HCT116 (cell line): ENCODE data around the gene EZH1. TPM values are rescaled to one million over a fixed set of nuclear protein-coding genes. Genes with fewer than 3 reads are reported as not detected.

Experiments
- ATAC-seq: fragments of 200-7000 bp; cut with Tn5 transposase; 2 replicates; pipeline ENCODE4 v1.9.1; 2020; ENCODE audit warnings: mild to moderate bottlenecking, moderate library complexity
- BruUV-seq: library from RNA; stranded (reverse); fragments of 400-500 nt; replicated peaks from 2 replicates; lab custom pipeline; 2021; lab: Mats Ljungman, UMichigan
- CTCF ChIA-PET: fragments of 300-600 bp; sonication (Branson Sonifier 250); formaldehyde crosslinking; loops from one replicate; lab custom pipeline; 2021; ENCODE audit warnings: antibody characterized with exemption; lab: Charles Lee
- POLR2A ChIA-PET: fragments of 300-600, 350-600 bp; sonication (Branson Sonifier 250); formaldehyde crosslinking; loops from one replicate; lab custom pipeline; 2021; ENCODE audit warnings: antibody characterized with exemption; lab: Charles Lee
- RAD21 ChIA-PET, 2 experiments: fragments of 300-600 bp; sonication (Branson Sonifier 250); formaldehyde crosslinking; loops; one replicate each; lab custom pipeline; 2023; ENCODE audit warnings: low total read pairs in 2 of 2; ENCODE audit not compliant: uncharacterized antibody in 2 of 2, unreplicated experiment in 2 of 2, low non-redundant PET in 1 of 2; lab: Charles Lee
- DNase-seq: peaks from one replicate; pipeline ENCODE4 v3.0.0-alpha.2; 2010; ENCODE audit warnings: low read depth, low spot score
- H2AFZ ChIP-seq: fragments of 200-600 bp; shearing (Covaris generic), sonication (generic); 2 replicates; pipeline ENCODE4 v1.6.1; 2017; ENCODE audit warnings: low read depth, mixed run types, mixed read lengths, antibody characterized with exemption, low read length; ENCODE audit not compliant: poor library complexity, severe bottlenecking
- H3K27ac ChIP-seq: 2 replicates; pipeline ENCODE4 v1.5.1; 2012; ENCODE audit warnings: low read depth, low read length
- H3K27me3 ChIP-seq: fragments of 200-600 bp; sonication (generic); 2 replicates; pipeline ENCODE4 v1.6.1; 2016; ENCODE audit warnings: mixed run types, low read length, mixed read lengths; ENCODE audit not compliant: insufficient read depth
- H3K36me3 ChIP-seq, 2 experiments: fragments of 200-500 bp in 1 of 2; fragments of 200-600 bp in 1 of 2; sonication (Bioruptor generic) in 1 of 2; sonication (generic) in 1 of 2; 2 replicates each; pipeline versions ENCODE4 v1.5.1 to v1.6.1; 2014 to 2016; ENCODE audit warnings: low read length in 2 of 2, inconsistent platforms in 1 of 2, mixed read lengths in 1 of 2, mixed run types in 1 of 2; ENCODE audit not compliant: insufficient read depth in 2 of 2, control insufficient read depth in 1 of 2
- H3K4me1 ChIP-seq, 2 experiments: fragments of 200-600 bp in 1 of 2; sonication (generic) in 1 of 2; 2 replicates each; pipeline versions ENCODE4 v1.5.1 to v1.6.1; 2012 to 2017; ENCODE audit warnings: low read length in 2 of 2, inconsistent platforms in 1 of 2, mild to moderate bottlenecking in 1 of 2, mixed read lengths in 1 of 2, mixed run types in 1 of 2, moderate library complexity in 1 of 2; ENCODE audit not compliant: insufficient read depth in 2 of 2, control insufficient read depth in 1 of 2
- H3K4me2 ChIP-seq: fragments of 200-600 bp; sonication (generic); 2 replicates; pipeline ENCODE4 v1.6.1; 2017; ENCODE audit warnings: mixed run types, low read length, mixed read lengths
- H3K4me3 ChIP-seq, 2 experiments: fragments of 200-600 bp in 1 of 2; sonication (generic) in 1 of 2; replicated peaks in 1 of 2; 2 replicates each; pipeline ENCODE4 v1.5.1; 2011 to 2016; ENCODE audit warnings: low read length in 2 of 2, control low read depth in 1 of 2, low read depth in 1 of 2, mild to moderate bottlenecking in 1 of 2, mixed read lengths in 1 of 2, mixed run types in 1 of 2
- H3K79me2 ChIP-seq: fragments of 200-600 bp; sonication (generic); 2 replicates; pipeline ENCODE4 v1.6.1; 2017; ENCODE audit warnings: mild to moderate bottlenecking, mixed run types, low read length, moderate library complexity, mixed read lengths; ENCODE audit not compliant: insufficient read depth
- H3K9ac ChIP-seq: fragments of 200-600 bp; sonication (generic); 2 replicates; pipeline ENCODE4 v1.6.1; 2016; ENCODE audit warnings: low read length, mixed read lengths
- H3K9me2 ChIP-seq: fragments of 200-600 bp; sonication (generic), shearing (Covaris generic); 2 replicates; pipeline ENCODE4 v1.6.1; 2017; ENCODE audit warnings: mixed run types, mild to moderate bottlenecking, moderate library complexity; ENCODE audit not compliant: insufficient read depth
- H3K9me3 ChIP-seq, 2 experiments: fragments of 200-500 bp in 1 of 2; fragments of 200-600 bp in 1 of 2; sonication (Bioruptor generic) in 1 of 2; sonication (generic) in 1 of 2; 2 replicates each; pipeline ENCODE4 v1.6.1; 2014 to 2017; ENCODE audit warnings: low read length in 2 of 2, mixed read lengths in 2 of 2, inconsistent platforms in 1 of 2, low read depth in 1 of 2, mild to moderate bottlenecking in 1 of 2, mixed run types in 1 of 2, moderate library complexity in 1 of 2; ENCODE audit not compliant: control insufficient read depth in 1 of 2, insufficient read depth in 1 of 2
- H4K20me1 ChIP-seq: fragments of 200-600 bp; sonication (generic), shearing (Covaris generic); 2 replicates; pipeline ENCODE4 v1.6.1; 2017; ENCODE audit warnings: mixed run types, mild to moderate bottlenecking, moderate library complexity; ENCODE audit not compliant: insufficient read depth
- CEBPB ChIP-seq: IDR thresholded peaks from 2 replicates; pipeline ENCODE4 v1.6.1; 2012; ENCODE audit warnings: low read depth
- CTCF ChIP-seq, 3 experiments: fragments of 200-600 bp in 1 of 3; sonication (generic) in 1 of 3; IDR thresholded peaks in 2 of 3; conservative IDR thresholded peaks in 1 of 3; 2 replicates each; pipeline ENCODE4 v1.5.1; 2012 to 2017; ENCODE audit warnings: low read depth in 2 of 3, low read length in 2 of 3, antibody characterized with exemption in 1 of 3, borderline replicate concordance in 1 of 3, control low read depth in 1 of 3, mild to moderate bottlenecking in 1 of 3, mixed read lengths in 1 of 3, mixed run types in 1 of 3, moderate library complexity in 1 of 3; ENCODE audit not compliant: insufficient read depth in 1 of 3
- ELF1 ChIP-seq: IDR thresholded peaks from 2 replicates; pipeline ENCODE4 v1.6.1; 2012; ENCODE audit warnings: low read depth, borderline replicate concordance
- FOSL1 ChIP-seq: IDR thresholded peaks from 2 replicates; pipeline ENCODE4 v1.6.1; 2012; ENCODE audit warnings: low read depth
- JUND ChIP-seq: IDR thresholded peaks from 2 replicates; pipeline ENCODE4 v1.6.1; 2012
- POLR2A ChIP-seq: IDR thresholded peaks from 2 replicates; pipeline ENCODE4 v1.7.0; 2011; ENCODE audit warnings: borderline replicate concordance; ENCODE audit not compliant: insufficient read depth, insufficient read length; ENCODE audit errors: extremely low read depth
- POLR2AphosphoS5 ChIP-seq: IDR thresholded peaks from 2 replicates; pipeline ENCODE4 v1.6.1; 2011; ENCODE audit warnings: mild to moderate bottlenecking, low read depth, low read length, moderate library complexity
- RAD21 ChIP-seq: IDR thresholded peaks from 2 replicates; pipeline ENCODE4 v1.6.1; 2012; ENCODE audit warnings: low read depth, mild to moderate bottlenecking
- SP1 ChIP-seq: IDR thresholded peaks from 2 replicates; pipeline ENCODE4 v1.6.1; 2012; ENCODE audit warnings: low read depth
- SRF ChIP-seq: IDR thresholded peaks from 2 replicates; pipeline ENCODE4 v1.6.1; 2012; ENCODE audit warnings: low read depth
- YY1 ChIP-seq: IDR thresholded peaks from 2 replicates; pipeline ENCODE4 v1.6.1; 2011; ENCODE audit warnings: low read length, low read depth, moderate library complexity, mild to moderate bottlenecking; ENCODE audit not compliant: insufficient replicate concordance; ENCODE audit errors: extremely low read depth
- ZBTB33 ChIP-seq: IDR thresholded peaks from 2 replicates; pipeline ENCODE4 v1.6.1; 2011; ENCODE audit warnings: mild to moderate bottlenecking, low read length, moderate library complexity; ENCODE audit not compliant: insufficient replicate concordance; ENCODE audit errors: extremely low read depth
- ZFX ChIP-seq: fragments of 450-650 bp; IDR thresholded peaks from 2 replicates; pipeline ENCODE4 v1.6.1; 2017
- ZNF274 ChIP-seq: fragments of 200-500 bp; sonication (Bioruptor generic); IDR thresholded peaks from 2 replicates; pipeline ENCODE4 v1.6.1; 2014; ENCODE audit warnings: mild to moderate bottlenecking, low read depth, low read length, inconsistent platforms
- intact Hi-C: fragments of 100-400 bp; cut with micrococcal nuclease; formaldehyde crosslinking; loops from 2 replicates; pipeline ENCODE4 v1.10.0; 2022
- total RNA-seq: library from RNA; stranded (reverse); gene quantifications from one replicate; pipeline ENCODE4 v1.2.1, GENCODE V29; 2021; ENCODE audit not compliant: unreplicated experiment

EZH1 gene
- total RNA-seq, 1 experiment from 2014 or later = 29.3 TPM

GRCh38 chr17:42779936-42780850, 35.4 kb upstream of the EZH1 start, which contains the start of gene WNK4:
TSS of gene WNK4 (plus strand) at chr17:42780610. CDS start at chr17:42780699, 89 bp downstream.
- ATAC-seq = 0 out of 2 replicates have a peak, but pooled peaks have one; percentile 35
- CTCF ChIA-PET = no interaction called here
- Histone ChIP-seq H3K9me3 (no peaks in the 10 kb centered on the region), H4K20me1 (no peaks in the 10 kb centered on the region), H2AFZ (no peak within 1 kb of the TSS), H3K79me2 (peaks cover under 1% of the 10 kb centered on the region; the same call in 1 of the 2 replicates), H3K27me3 (no peaks in the 10 kb centered on the region), H3K27ac (no peak within 1 kb of the TSS), H3K4me2 (no peak within 1 kb of the TSS), H3K9me2 (no peaks in the 10 kb centered on the region), H3K4me1 (peaks cover 3 to 20% of the 10 kb centered on the region in 2 experiments; a peak in 3 of 4 replicates), H3K9ac (no peak within 1 kb of the TSS), H3K36me3 (peaks cover 10 to 22% of the 10 kb centered on the region in 2 experiments), H3K4me3 (no peak within 1 kb of the TSS)
- intact Hi-C loops = no loop called here
- TF ChIP-seq POLR2A = no peak
- no peak for TF ChIP-seq FOSL1
- no peak for TF ChIP-seq ZFX
- POLR2A ChIA-PET = no interaction called here
- no peak for DNase-seq
- RAD21 ChIA-PET = no interaction called here
- no TSS peak for BruUV-seq

GRCh38 chr17:42779304-42779935, 34.6 kb upstream of the EZH1 start:
- ATAC-seq (no peak), DNase-seq (no peak)
- Histone ChIP-seq H3K4me3 (no peak overlapping the region), H3K36me3 (peaks cover 10 to 22% of the 10 kb centered on the region in 2 experiments), H3K27ac (no peak overlapping the region), H3K4me1 (peaks cover 5 to 23% of the 10 kb centered on the region in 2 experiments), H3K4me2 (no peak overlapping the region), H3K79me2 (peaks cover 8% of the 10 kb centered on the region), H3K9me2 (no peaks in the 10 kb centered on the region), H3K9ac (no peak overlapping the region), H3K27me3 (no peaks in the 10 kb centered on the region), H4K20me1 (no peaks in the 10 kb centered on the region), H2AFZ (no peak overlapping the region), H3K9me3 (no peaks in the 10 kb centered on the region)
- BruUV-seq = no TSS peak
- RAD21 ChIA-PET = no interaction called here
- intact Hi-C loops = no loop called here
- CTCF ChIA-PET = no interaction called here
- POLR2A ChIA-PET = no interaction called here
- no peak for TF ChIP-seq RAD21
- TF ChIP-seq SP1 = no peak
- no peak for TF ChIP-seq CEBPB
- no peak for TF ChIP-seq YY1
- no peak for TF ChIP-seq ELF1
- no peak for TF ChIP-seq CTCF (IDR thresholded peaks at IDR 0.05 in 2 of 3, conservative IDR thresholded peaks at IDR 0.05 in 1 of 3; ENCODE audit: borderline replicate concordance in 1 of 3, insufficient read depth in 1 of 3, low read depth in 2 of 3, low read length in 2 of 3)
- TF ChIP-seq POLR2A = no peak
- no peak for TF ChIP-seq ZBTB33
- no peak for TF ChIP-seq SRF
- TF ChIP-seq ZNF274 = no peak
- no peak for TF ChIP-seq POLR2AphosphoS5
- TF ChIP-seq FOSL1 = no peak
- no peak for TF ChIP-seq JUND
